ENCODE data around the gene GPS2.
"Not testable (repeated sequence)": the region's sequence is repeated elsewhere in the genome, so short reads cannot be mapped to it uniquely, and the experiment has no call there.

DNA sequence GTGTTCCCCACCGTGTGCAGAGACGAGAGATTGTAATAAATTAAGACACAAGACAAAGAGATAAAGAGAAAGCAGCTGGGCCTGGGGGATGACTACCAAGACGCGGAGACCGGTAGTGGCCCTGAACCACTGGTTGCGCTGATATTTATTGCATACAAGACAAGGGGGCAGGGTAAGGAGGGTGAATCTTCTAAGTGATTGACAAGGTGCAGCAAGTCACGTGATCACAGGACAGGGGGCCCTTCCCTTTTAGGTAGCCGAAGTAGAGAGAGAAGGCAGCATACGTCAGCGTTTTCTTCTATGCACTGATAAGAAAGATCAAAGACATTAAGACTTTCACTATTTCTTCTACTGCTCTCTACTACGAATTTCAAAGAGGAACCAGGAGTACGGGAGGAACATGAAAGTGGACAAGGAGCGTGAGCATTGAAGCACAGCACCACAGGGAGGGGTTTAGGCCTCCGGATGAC is 17.5 kb upstream of the GPS2 start:
- TF ChIP-seq CTCF, POLR2A (IDR thresholded peaks at IDR 0.05): not testable (repeated sequence)
